AG04450 (cell line): ENCODE data around the gene SHMT2. TPM values are rescaled to one million over a fixed set of nuclear protein-coding genes. Genes with fewer than 3 reads are reported as not detected.

Experiments used
- CTCF ChIA-PET: fragments of 300-600, 350-600 bp; formaldehyde crosslinking; extraction: SDS; loops from one replicate; lab custom pipeline; 2022; ENCODE audit warnings: antibody characterized with exemption, inconsistent platforms; lab: Charles Lee
- POLR2A ChIA-PET: fragments of 350-600 bp; formaldehyde crosslinking; extraction: SDS; loops from one replicate; lab custom pipeline; 2021; ENCODE audit warnings: antibody characterized with exemption, inconsistent platforms; lab: Yijun Ruan, JAX
- DNase-seq: peaks from one replicate; pipeline ENCODE4 v3.0.0-alpha.2; 2011; ENCODE audit warnings: low read depth, low spot score
- H3K27ac ChIP-seq: one replicate; pipeline ENCODE4 v1.5.1; 2012; ENCODE audit warnings: low read depth, low read length, control low read depth
- H3K27me3 ChIP-seq: one replicate; pipeline ENCODE4 v1.6.0; 2012; ENCODE audit warnings: low read length; ENCODE audit not compliant: control insufficient read depth, insufficient read depth
- H3K4me3 ChIP-seq: 2 replicates; pipeline ENCODE4 v1.5.1; 2011; ENCODE audit warnings: mild to moderate bottlenecking, low read depth, low read length, control low read depth
- H3K9me3 ChIP-seq: 2 replicates; pipeline ENCODE4 v1.5.1; 2012; ENCODE audit warnings: low read length; ENCODE audit not compliant: control insufficient read depth, insufficient read depth
- CTCF ChIP-seq: IDR thresholded peaks from 2 replicates; pipeline ENCODE4 v1.5.1; 2011; ENCODE audit warnings: low read depth, low read length, control low read depth, inconsistent platforms
- polyA plus RNA-seq: library from polyadenylated mRNA; depleted of rRNA; stranded (reverse); fragments of >200 nt; gene quantifications from 2 replicates; pipeline ENCODE4 v1.2.3, GENCODE V29; 2011

Gene SHMT2
- polyA plus RNA-seq, 1 experiment, result 266 TPM

- TF ChIP-seq CTCF, result no peak
- ChIA-PET POLR2A (interaction anchor here (2.8 to 4.7 kb wide), 2 partner anchors 13 kb away, joined by 16 to 24 read pairs; partner anchors contain the start of gene SHMT2), CTCF (interaction anchor here (1.1 to 7.0 kb wide), 2 partner anchors 24 to 44 kb away, joined by 6 to 161 read pairs; a partner anchor contains a TSS)
- Histone ChIP-seq H3K27ac (no peak overlapping the region), H3K4me3 (peak overlapping the region; percentile 61), H3K27me3 (peaks cover 58% of the 10 kb centered on the region), H3K9me3 (no peaks in the 10 kb centered on the region; the same call in 1 of the 2 replicates)
- DNase-seq, result no peak
These were observed 12.3 kb upstream of the SHMT2 start for GRCh38 chr12:57216921-57217879.

GRCh38 chr12:57218030-57218853 is 11.3 kb upstream of the SHMT2 start:
- no peak for DNase-seq
- POLR2A ChIA-PET, result interaction anchor here (2.8 kb wide), 1 partner anchor 12 kb away, joined by 16 read pairs; the partner anchor contains the start of gene SHMT2
- no peak for TF ChIP-seq CTCF
- Histone ChIP-seq H3K4me3 (peak overlapping the region; percentile 61; the same call in 1 of the 2 replicates), H3K27me3 (peaks cover 63% of the 10 kb centered on the region), H3K9me3 (no peaks in the 10 kb centered on the region; the same call in 1 of the 2 replicates), H3K27ac (no peak overlapping the region)
- CTCF ChIA-PET, result interaction anchor here (1.1 to 7.0 kb wide), 2 partner anchors 23 to 43 kb away, joined by 6 to 161 read pairs; a partner anchor contains a TSS

GRCh38 chr12:57219205-57219992 is 10.1 kb upstream of the SHMT2 start:
- no peak overlapping the region for H3K4me3 ChIP-seq
- no peak for TF ChIP-seq CTCF
- POLR2A ChIA-PET, result interaction anchor here (2.8 kb wide), 1 partner anchor 11 kb away, joined by 16 read pairs; the partner anchor contains the start of gene SHMT2
- CTCF ChIA-PET, result interaction anchor here (1.0 to 1.4 kb wide), 2 partner anchors 20 to 23 kb away, joined by 6 to 9 read pairs; no protein-coding TSS in a partner anchor
- DNase-seq, result no peak
- peaks cover 61% of the 10 kb centered on the region for H3K27me3 ChIP-seq
- H3K27ac ChIP-seq, result no peak overlapping the region
- H3K9me3 ChIP-seq, result no peaks in the 10 kb centered on the region; the same call in 1 of the 2 replicates

- no peaks in the 10 kb centered on the region; the same call in 1 of the 2 replicates for H3K9me3 ChIP-seq
- no peak overlapping the region for H3K27ac ChIP-seq
- H3K4me3 ChIP-seq, result no peak overlapping the region
- POLR2A ChIA-PET, result interaction anchor here (2.8 kb wide), 1 partner anchor 10 kb away, joined by 16 read pairs; the partner anchor contains the start of gene SHMT2
- CTCF ChIA-PET, result interaction anchor here (1.0 to 1.4 kb wide), 2 partner anchors 19 to 22 kb away, joined by 6 to 9 read pairs; no protein-coding TSS in a partner anchor
- no peak for DNase-seq
- peaks cover 54% of the 10 kb centered on the region for H3K27me3 ChIP-seq
- TF ChIP-seq CTCF, result no peak
These were observed 9.3 kb upstream of the SHMT2 start for GRCh38 chr12:57219993-57220754.
